HUES64 (cell line): Measurements from ENCODE around the gene CYP24A1.
"Not testable (repeated sequence)": the region's sequence is repeated elsewhere in the genome, so short reads cannot be mapped to it uniquely, and the experiment has no call there.

Experiments
- H3K27ac ChIP-seq: 2 replicates; pipeline ENCODE4 v1.7.0; 2013; ENCODE audit warnings: low read depth, low read length, inconsistent platforms
- H3K27me3 ChIP-seq: 2 replicates; pipeline ENCODE4 v1.6.1; 2013; ENCODE audit warnings: mild to moderate bottlenecking, low read length; ENCODE audit not compliant: insufficient read depth
- H3K36me3 ChIP-seq: 2 replicates; pipeline ENCODE4 v1.6.1; 2013; ENCODE audit warnings: mild to moderate bottlenecking, low read length; ENCODE audit not compliant: insufficient read depth
- H3K4me1 ChIP-seq: 2 replicates; pipeline ENCODE4 v1.6.1; 2013; ENCODE audit warnings: mild to moderate bottlenecking, low read length, moderate library complexity; ENCODE audit not compliant: insufficient read depth
- H3K4me3 ChIP-seq: 2 replicates; pipeline ENCODE4 v1.5.1; 2013; ENCODE audit warnings: mild to moderate bottlenecking, low read length, moderate library complexity
- H3K9ac ChIP-seq: 2 replicates; pipeline ENCODE4 v1.6.1; 2013; ENCODE audit warnings: mild to moderate bottlenecking, low read depth, low read length
- H3K9me3 ChIP-seq: 2 replicates; pipeline ENCODE4 v1.6.1; 2013; ENCODE audit warnings: low read depth, low read length; ENCODE audit not compliant: insufficient read depth
- WGBS: fragments of 150-250, 120-280 bp; methylation state at CpG from one replicate; pipeline ENCODE4 v1.1.7; 2013; ENCODE audit warnings: missing lambda C conversion rate; 5-methylcytosine and 5-hydroxymethylcytosine counted together

CYP24A1 gene

DNA sequence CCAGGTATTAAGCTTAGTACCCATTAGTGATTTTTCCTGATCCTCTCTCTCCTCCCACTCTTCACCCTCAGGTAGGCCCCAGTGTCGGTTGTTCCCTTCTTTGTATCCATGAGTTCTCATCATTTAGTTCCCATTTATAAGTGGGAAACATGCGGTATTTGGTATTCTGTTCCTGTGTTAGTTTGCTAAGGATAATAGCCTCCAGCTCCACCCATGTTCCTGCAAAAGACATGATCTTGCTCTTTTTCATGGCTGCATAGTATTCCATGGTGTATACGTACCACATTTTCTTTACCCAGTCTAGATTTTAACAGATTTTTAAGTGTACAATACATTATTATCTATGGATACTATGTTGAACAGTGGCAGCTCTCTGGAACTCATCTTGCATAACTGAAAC lies 44.4 kb downstream of the CYP24A1 start:
- no peak overlapping the region for H3K27ac ChIP-seq
- no peaks in the 10 kb centered on the region for H3K36me3 ChIP-seq
- no peaks in the 10 kb centered on the region for H3K9me3 ChIP-seq
- H3K4me1 ChIP-seq, result peaks cover 17% of the 10 kb centered on the region
- no peak overlapping the region for H3K4me3 ChIP-seq
- WGBS, result 88% methylated on average over 1 of the region's 3 CpGs
- no peak overlapping the region for H3K9ac ChIP-seq
- no peaks in the 10 kb centered on the region for H3K27me3 ChIP-seq

- Histone ChIP-seq H3K36me3 (no peaks in the 10 kb centered on the region), H3K27me3 (no peaks in the 10 kb centered on the region), H3K9ac (no peak overlapping the region), H3K27ac (no peak overlapping the region), H3K4me3 (no peak overlapping the region), H3K9me3 (no peaks in the 10 kb centered on the region), H3K4me1 (peaks cover 23% of the 10 kb centered on the region)
- WGBS, result 75% methylated on average over 6 of the region's 7 CpGs
Measured at GRCh38 chr20:54127855-54128574, 45.8 kb downstream of the CYP24A1 start.

- H3K4me1 ChIP-seq, result peaks cover 22% of the 10 kb centered on the region
- H3K9ac ChIP-seq, result no peak overlapping the region
- no peaks in the 10 kb centered on the region for H3K36me3 ChIP-seq
- WGBS, result 86% methylated on average over 2 of the region's 3 CpGs
- H3K27ac ChIP-seq, result no peak overlapping the region
- no peaks in the 10 kb centered on the region for H3K27me3 ChIP-seq
- no peaks in the 10 kb centered on the region for H3K9me3 ChIP-seq
- H3K4me3 ChIP-seq, result no peak overlapping the region
Measured at GRCh38 chr20:54126806-54127655, 46.8 kb downstream of the CYP24A1 start.

GRCh38 chr20:54126328-54126727 lies 47.5 kb downstream of the CYP24A1 start:
- not testable (repeated sequence) for H3K4me3 ChIP-seq, H3K9ac ChIP-seq, H3K36me3 ChIP-seq, H3K27me3 ChIP-seq, H3K9me3 ChIP-seq, H3K27ac ChIP-seq
- WGBS, result 97% methylated on average over 12 of the region's 12 CpGs
- peaks cover 22% of the 10 kb centered on the region for H3K4me1 ChIP-seq

DNA sequence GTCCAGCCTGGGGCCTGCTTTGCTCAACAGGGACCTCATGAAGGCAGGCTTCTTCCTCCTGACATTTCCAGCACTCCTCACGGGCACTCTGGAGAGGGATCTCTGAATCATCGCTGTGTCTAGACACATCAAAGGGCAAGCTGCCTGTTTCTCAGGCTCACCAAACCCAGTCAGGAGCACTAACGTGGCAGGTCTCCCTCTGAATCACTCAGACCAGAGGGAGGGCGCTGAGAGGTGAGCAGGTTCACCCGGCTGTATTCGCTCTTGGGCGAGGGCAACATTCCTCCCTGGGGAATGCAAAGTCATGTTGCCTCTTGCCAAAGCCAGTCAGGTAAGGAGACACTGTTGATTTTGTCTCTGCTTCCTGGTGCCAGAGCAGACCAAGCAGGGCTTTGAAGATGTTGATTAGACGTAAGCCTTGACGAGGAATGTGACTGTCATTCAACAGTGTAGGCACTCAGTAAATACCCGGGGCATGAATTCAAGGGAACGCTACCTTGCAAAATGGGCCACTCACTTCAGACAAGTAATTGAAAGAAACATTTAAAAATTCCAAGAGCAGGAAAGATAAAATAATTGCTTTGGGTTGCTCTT lies 50.1 kb downstream of the CYP24A1 start:
- peak overlapping the region; percentile 13; the same call in 1 of the 2 replicates for H3K9ac ChIP-seq
- no peaks in the 10 kb centered on the region for H3K36me3 ChIP-seq
- WGBS, result 28% methylated on average over 11 of the region's 11 CpGs
- H3K27ac ChIP-seq, result peak overlapping the region; percentile 47
- no peaks in the 10 kb centered on the region for H3K9me3 ChIP-seq
- H3K27me3 ChIP-seq, result no peaks in the 10 kb centered on the region
- H3K4me3 ChIP-seq, result no peak overlapping the region
- peaks cover 22% of the 10 kb centered on the region for H3K4me1 ChIP-seq

GRCh38 chr20:54122681-54123586 lies 50.9 kb downstream of the CYP24A1 start:
- Histone ChIP-seq H3K4me3 (no peak overlapping the region), H3K27ac (peak overlapping the region; percentile 25), H3K4me1 (peaks cover 22% of the 10 kb centered on the region), H3K36me3 (no peaks in the 10 kb centered on the region), H3K9me3 (no peaks in the 10 kb centered on the region), H3K9ac (peak overlapping the region; percentile 13), H3K27me3 (no peaks in the 10 kb centered on the region)
- WGBS, result 88% methylated on average over 10 of the region's 10 CpGs

- Histone ChIP-seq H3K4me1 (peaks cover 22% of the 10 kb centered on the region), H3K27me3 (no peaks in the 10 kb centered on the region), H3K9ac (no peak overlapping the region), H3K4me3 (no peak overlapping the region), H3K27ac (no peak overlapping the region), H3K9me3 (no peaks in the 10 kb centered on the region), H3K36me3 (no peaks in the 10 kb centered on the region)
- WGBS, result 93% methylated on average over 1 of the region's 1 CpG
Measured at GRCh38 chr20:54122189-54122588, 51.6 kb downstream of the CYP24A1 start.

DNA sequence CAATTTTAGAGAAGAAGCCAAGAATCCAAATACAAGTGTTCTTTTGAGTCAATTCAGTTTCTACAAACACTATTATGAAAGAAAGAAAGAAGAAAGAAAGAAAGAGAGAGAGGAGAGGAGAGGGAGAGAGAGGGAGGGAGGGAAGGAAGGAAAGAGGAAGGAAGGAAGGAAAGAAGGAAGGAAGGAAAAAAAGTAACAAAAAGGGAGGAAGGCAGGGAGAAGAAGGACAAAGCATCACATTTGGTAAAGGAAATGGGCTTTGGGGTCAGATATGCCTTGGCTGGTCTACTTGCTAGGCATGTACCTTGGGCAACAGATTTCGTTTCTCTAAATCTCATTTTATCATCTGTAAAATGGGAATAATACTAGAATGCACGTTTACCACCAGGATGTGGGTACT lies 54.0 kb downstream of the CYP24A1 start:
- H3K9me3 ChIP-seq, result no peaks in the 10 kb centered on the region
- H3K36me3 ChIP-seq, result no peaks in the 10 kb centered on the region
- H3K4me3 ChIP-seq, result no peak overlapping the region
- no peak overlapping the region for H3K9ac ChIP-seq
- WGBS, result 81% methylated on average over 2 of the region's 2 CpGs
- H3K4me1 ChIP-seq, result peaks cover 22% of the 10 kb centered on the region
- H3K27me3 ChIP-seq, result no peaks in the 10 kb centered on the region
- H3K27ac ChIP-seq, result no peak overlapping the region

GRCh38 chr20:54118220-54119001 lies 55.4 kb downstream of the CYP24A1 start:
- H3K27me3 ChIP-seq, result no peaks in the 10 kb centered on the region
- H3K27ac ChIP-seq, result no peak overlapping the region
- no peaks in the 10 kb centered on the region for H3K9me3 ChIP-seq
- WGBS, result 95% methylated on average over 7 of the region's 9 CpGs
- H3K4me1 ChIP-seq, result peaks cover 14% of the 10 kb centered on the region
- no peaks in the 10 kb centered on the region for H3K36me3 ChIP-seq
- no peak overlapping the region for H3K9ac ChIP-seq
- no peak overlapping the region for H3K4me3 ChIP-seq

DNA sequence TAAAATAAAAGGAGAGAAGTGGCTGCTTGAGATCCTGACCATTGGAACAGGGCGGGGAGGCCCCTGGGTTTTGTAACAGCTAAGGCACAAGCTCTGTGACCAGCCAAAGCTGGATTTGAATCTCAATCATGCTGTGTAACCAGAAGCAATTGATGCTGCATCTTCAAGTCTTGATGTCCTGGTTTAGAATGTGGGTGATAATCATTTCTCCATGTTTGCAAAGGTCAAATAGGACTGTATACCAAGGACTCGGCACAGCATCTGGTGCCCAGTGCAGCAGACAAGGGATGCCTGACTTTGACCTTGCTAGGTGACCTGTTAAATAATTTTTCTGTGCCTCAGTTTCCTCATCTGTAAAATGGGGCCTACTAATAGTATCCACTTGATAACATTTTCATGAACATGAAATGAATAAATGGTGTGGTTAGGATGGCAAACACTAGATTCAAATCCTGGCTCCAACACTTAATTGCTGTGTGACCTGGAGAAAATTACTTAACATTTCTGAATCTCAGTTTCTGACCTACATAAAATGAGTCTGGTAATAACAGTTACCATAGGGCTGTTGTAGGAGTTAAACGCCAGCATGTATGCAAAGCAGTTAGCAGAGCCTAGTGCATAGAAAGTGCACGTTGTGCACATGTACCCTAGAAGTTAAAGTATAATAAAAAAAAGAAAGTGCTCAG lies 57.1 kb downstream of the CYP24A1 start:
- Histone ChIP-seq H3K9me3 (no peaks in the 10 kb centered on the region), H3K4me3 (no peak overlapping the region), H3K27me3 (no peaks in the 10 kb centered on the region), H3K9ac (no peak overlapping the region), H3K27ac (no peak overlapping the region), H3K4me1 (no peaks in the 10 kb centered on the region), H3K36me3 (no peaks in the 10 kb centered on the region)
- 89% methylated on average over 4 of the region's 4 CpGs for WGBS
